ENCODE measurements around the gene TNFRSF6B. TPM values are rescaled to one million over a fixed set of nuclear protein-coding genes. Genes with fewer than 3 reads are reported as not detected.

The TNFRSF6B gene
- total RNA-seq, 4 donors from 2014 or later, result 10.5 to 91.9 (median 12.3) TPM

GRCh38 chr20:63741676-63742380, 45.4 kb downstream of the TNFRSF6B start:
- TF ChIP-seq CTCF (IDR thresholded peaks at IDR 0.05), result no peak
- no peak for ATAC-seq (ENCODE audit: low FRiP score)
- DNase-seq (ENCODE audit: low spot score), result no peak

GRCh38 chr20:63742381-63743024, 46.1 kb downstream of the TNFRSF6B start:
- ATAC-seq (ENCODE audit: low FRiP score) (no peak), DNase-seq (ENCODE audit: low spot score) (no peak)
- TF ChIP-seq CTCF (IDR thresholded peaks at IDR 0.05), result no peak

- DNase-seq (ENCODE audit: low spot score), result no peak
- no peak for ATAC-seq (ENCODE audit: low FRiP score)
- TF ChIP-seq CTCF (IDR thresholded peaks at IDR 0.05), result no peak
Observed at GRCh38 chr20:63743210-63743970, 46.9 kb downstream of the TNFRSF6B start.

GRCh38 chr20:63744158-63744557, 47.7 kb downstream of the TNFRSF6B start:
- ATAC-seq (ENCODE audit: low FRiP score), result no peak
- DNase-seq (ENCODE audit: low spot score), result no peak
- no peak for TF ChIP-seq CTCF (IDR thresholded peaks at IDR 0.05)

- ATAC-seq (ENCODE audit: low FRiP score) (no peak), DNase-seq (ENCODE audit: low spot score) (no peak)
- TF ChIP-seq CTCF (IDR thresholded peaks at IDR 0.05), result no peak
Observed at GRCh38 chr20:63744574-63745423, 48.3 kb downstream of the TNFRSF6B start.

GRCh38 chr20:63745424-63745805, 49.0 kb downstream of the TNFRSF6B start:
- no peak for ATAC-seq (ENCODE audit: low FRiP score)
- TF ChIP-seq CTCF (IDR thresholded peaks at IDR 0.05), result no peak
- no peak for DNase-seq (ENCODE audit: low spot score)

Data from omental fat pad (tissue), 4 donors.